ENCODE results near the gene SAMD4B.

DNA sequence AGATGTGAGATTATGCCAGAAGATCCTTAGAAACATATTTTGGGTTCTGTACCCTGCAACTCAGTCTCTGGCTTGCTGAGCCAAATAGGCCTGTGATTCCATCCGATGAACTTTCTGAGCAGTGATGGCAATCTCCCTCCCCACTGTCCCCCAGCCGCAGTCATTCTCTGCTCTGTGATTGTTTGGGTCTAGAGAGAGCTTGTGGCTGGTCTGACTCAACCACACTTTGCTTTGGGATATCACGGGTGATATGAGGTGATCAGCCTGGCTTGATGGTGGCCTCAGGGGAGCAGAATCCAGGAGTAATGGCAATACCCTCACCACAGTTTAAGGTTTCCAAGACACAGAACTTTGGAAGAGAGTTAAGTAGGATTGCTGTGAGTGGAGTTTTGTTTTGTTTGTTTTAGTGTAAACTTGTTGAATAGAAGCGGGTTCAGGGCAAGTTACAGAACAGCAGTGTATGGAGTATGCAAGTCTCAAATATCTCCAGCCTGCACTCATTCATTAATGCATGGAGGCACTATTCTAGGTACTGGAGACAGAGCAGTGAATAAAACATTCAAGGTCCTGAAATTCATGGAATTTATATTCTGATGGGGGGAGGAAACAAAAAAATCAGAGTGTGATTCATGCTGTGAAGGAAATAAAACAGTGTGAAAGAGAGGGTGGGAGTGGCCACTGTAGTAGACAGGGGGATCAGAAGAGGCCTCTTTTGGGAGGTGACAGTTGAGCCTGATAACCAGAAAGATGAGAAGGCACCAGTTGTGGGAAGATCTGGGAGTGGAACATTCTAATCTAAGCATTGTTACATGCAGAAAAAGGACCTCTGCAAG lies 5.3 kb downstream of the SAMD4B start:
- TF ChIP-seq, protein P1, sequence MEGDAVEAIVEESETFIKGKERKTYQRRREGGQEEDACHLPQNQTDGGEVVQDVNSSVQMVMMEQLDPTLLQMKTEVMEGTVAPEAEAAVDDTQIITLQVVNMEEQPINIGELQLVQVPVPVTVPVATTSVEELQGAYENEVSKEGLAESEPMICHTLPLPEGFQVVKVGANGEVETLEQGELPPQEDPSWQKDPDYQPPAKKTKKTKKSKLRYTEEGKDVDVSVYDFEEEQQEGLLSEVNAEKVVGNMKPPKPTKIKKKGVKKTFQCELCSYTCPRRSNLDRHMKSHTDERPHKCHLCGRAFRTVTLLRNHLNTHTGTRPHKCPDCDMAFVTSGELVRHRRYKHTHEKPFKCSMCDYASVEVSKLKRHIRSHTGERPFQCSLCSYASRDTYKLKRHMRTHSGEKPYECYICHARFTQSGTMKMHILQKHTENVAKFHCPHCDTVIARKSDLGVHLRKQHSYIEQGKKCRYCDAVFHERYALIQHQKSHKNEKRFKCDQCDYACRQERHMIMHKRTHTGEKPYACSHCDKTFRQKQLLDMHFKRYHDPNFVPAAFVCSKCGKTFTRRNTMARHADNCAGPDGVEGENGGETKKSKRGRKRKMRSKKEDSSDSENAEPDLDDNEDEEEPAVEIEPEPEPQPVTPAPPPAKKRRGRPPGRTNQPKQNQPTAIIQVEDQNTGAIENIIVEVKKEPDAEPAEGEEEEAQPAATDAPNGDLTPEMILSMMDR (conservative IDR thresholded peaks at IDR 0.05; ENCODE audit: low read depth, low read length): no peak
- TF ChIP-seq EZH2 (IDR thresholded peaks at IDR 0.05; ENCODE audit: low read length, unreplicated experiment): no peak

Data from PC-3 (cell line).